Activated naive CD8-positive, alpha-beta T cell (primary cell): Measurements from ENCODE around the gene PFDN4.

ENCODE experiments used
- H3K27ac Mint-ChIP-seq: one replicate; pipeline ENCODE4 v1.8.0; 2021; ENCODE audit warnings: mixed read lengths
- H3K27me3 Mint-ChIP-seq: one replicate; pipeline ENCODE4 v1.8.0; 2021; ENCODE audit warnings: mixed read lengths
- H3K36me3 Mint-ChIP-seq: one replicate; pipeline ENCODE4 v1.8.0; 2021; ENCODE audit warnings: mixed read lengths
- H3K4me1 Mint-ChIP-seq: one replicate; pipeline ENCODE4 v1.8.0; 2021; ENCODE audit warnings: low read depth, mixed read lengths
- H3K4me3 Mint-ChIP-seq: one replicate; pipeline ENCODE4 v1.8.0; 2021; ENCODE audit warnings: mild to moderate bottlenecking, mixed read lengths
- H3K9me3 Mint-ChIP-seq: one replicate; pipeline ENCODE4 v1.8.0; 2021; ENCODE audit warnings: low read depth, mixed read lengths

The PFDN4 gene

DNA sequence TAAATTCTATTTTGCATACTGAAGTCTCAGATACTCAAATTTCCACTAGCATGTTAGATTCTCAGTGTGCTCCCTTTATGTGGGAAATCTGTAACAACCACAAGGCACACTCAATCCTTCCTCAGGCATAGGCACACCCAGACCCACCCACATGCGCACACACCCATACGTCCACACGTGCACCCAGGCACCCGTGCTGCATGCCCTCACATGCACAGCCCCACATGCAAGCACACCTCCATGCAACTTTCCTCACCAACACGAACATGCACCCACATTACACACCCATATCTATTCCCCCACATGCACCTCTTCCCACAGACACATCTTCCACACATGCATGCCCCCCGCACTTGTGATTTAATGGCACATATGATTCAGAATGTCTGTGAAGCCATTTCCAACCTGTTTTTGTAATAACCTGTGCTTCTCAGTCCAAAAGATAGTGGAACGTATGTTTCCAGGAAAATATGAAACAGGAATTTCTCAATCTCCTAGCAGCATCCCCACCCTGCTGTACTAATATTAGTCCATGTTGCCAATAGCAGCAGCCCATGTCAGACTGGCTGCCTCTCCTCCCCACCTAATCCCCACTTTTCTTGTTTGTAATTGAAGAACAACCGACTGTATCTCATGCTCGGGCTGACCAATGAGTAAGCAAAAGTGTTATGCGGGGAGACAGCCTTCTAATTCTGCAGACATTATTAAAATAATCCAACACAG is 22.8 kb upstream of the PFDN4 start:
- no peaks in the 10 kb centered on the region for H3K9me3 Mint-ChIP-seq
- H3K36me3 Mint-ChIP-seq = no peaks in the 10 kb centered on the region
- H3K4me3 Mint-ChIP-seq = no peak overlapping the region
- H3K4me1 Mint-ChIP-seq = no peaks in the 10 kb centered on the region
- peaks cover 11% of the 10 kb centered on the region for H3K27me3 Mint-ChIP-seq
- H3K27ac Mint-ChIP-seq = no peak overlapping the region

DNA sequence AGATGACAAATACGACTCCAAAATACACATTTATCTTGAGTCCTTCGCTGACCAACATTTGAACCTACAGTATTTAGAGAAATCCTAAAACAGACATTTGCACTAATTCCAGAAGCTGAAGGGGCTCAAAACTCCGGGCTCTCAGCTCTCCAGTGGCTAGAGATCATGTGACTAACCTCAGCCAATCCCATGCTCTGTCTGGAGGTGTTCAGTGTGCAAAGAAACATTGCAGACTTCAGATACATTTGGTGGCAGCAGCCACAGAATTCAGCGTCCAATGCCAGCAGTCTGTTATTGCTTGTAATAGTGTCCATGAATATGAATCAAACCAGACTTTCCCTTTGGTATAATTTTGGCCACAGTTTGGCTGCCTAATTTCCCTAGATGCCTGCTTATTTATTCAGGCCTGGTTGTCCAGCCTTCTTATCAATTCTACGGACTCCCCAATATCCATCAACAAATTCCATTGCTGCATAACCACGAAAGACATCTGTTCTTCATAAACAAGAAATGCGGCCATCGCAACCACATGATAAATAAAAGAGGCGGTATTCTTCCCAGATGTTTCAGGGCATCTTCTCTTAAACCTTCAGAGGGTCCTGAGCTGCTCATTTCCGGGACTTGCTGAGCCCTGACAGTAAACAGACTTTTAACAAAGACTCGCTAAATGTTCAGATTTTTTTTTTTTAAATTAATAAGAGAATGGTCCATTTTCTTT is 19.6 kb upstream of the PFDN4 start:
- no peak overlapping the region for H3K4me3 Mint-ChIP-seq
- no peaks in the 10 kb centered on the region for H3K9me3 Mint-ChIP-seq
- H3K27me3 Mint-ChIP-seq = peaks cover 16% of the 10 kb centered on the region
- H3K4me1 Mint-ChIP-seq = no peaks in the 10 kb centered on the region
- H3K36me3 Mint-ChIP-seq = no peaks in the 10 kb centered on the region
- H3K27ac Mint-ChIP-seq = no peak overlapping the region

DNA sequence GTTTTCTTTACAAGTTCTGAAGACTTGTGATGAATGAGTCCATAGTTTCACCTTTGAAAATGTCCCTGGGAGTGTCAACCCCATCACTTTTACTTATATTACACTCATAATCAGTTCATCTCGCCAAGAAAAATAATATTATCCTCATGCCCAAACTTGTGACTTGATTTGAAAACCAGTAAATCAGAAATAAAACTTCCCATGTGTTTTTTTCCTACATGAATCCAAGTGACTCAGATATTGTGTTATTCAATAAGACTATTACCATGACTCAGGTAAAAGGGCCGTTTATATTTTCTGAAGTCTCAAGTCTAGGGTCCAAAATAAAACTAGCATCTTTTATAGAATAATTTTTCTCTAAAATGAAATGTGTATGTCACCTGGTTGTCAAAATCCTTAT is 18.3 kb upstream of the PFDN4 start:
- peaks cover 15% of the 10 kb centered on the region for H3K27me3 Mint-ChIP-seq
- no peaks in the 10 kb centered on the region for H3K4me1 Mint-ChIP-seq
- no peaks in the 10 kb centered on the region for H3K36me3 Mint-ChIP-seq
- H3K27ac Mint-ChIP-seq = no peak overlapping the region
- H3K4me3 Mint-ChIP-seq = no peak overlapping the region
- no peaks in the 10 kb centered on the region for H3K9me3 Mint-ChIP-seq

DNA sequence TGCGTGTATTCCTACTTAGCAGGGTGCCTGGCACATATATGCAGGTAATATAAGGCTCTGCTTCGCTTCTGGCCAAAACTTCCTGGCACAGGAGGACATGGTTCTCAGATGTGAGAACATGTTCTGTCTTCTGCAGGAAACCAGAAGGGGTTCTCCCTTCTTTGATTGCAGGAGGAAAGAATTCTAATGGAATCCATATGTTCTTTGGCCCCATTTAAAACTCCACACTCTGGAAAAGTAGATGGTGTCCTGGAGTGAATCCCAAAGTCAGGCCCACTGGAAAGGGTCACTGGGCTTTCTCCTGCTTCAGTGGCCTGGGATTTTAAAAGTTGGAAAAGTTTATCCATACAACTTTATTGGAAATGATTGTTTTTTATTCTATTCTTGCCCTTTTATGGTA is 17.7 kb upstream of the PFDN4 start:
- H3K36me3 Mint-ChIP-seq = no peaks in the 10 kb centered on the region
- no peak overlapping the region for H3K4me3 Mint-ChIP-seq
- no peaks in the 10 kb centered on the region for H3K4me1 Mint-ChIP-seq
- peaks cover 9% of the 10 kb centered on the region for H3K27me3 Mint-ChIP-seq
- H3K27ac Mint-ChIP-seq = no peak overlapping the region
- H3K9me3 Mint-ChIP-seq = no peaks in the 10 kb centered on the region

DNA sequence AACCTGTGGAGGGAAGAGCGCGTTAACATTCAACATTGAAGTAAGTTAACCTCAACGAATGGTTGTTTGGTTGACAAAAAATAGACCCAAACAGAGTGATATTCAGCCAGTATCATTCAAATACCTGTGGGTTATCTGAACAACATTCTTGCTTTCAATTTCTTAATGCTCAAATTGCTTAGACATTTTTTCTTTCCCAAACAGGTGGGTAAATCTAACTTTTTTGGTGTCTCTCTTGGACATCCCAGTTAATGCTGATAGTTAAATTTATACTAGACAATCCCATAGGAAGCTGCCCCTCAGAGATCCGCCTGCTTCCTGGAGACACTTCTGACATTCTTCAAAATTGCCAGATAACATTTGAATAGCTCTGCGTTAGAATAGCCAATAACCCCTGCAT is 14.1 kb upstream of the PFDN4 start:
- Mint-ChIP-seq H3K36me3 (no peaks in the 10 kb centered on the region), H3K4me3 (no peak overlapping the region), H3K4me1 (peaks cover 2% of the 10 kb centered on the region), H3K9me3 (no peaks in the 10 kb centered on the region), H3K27me3 (peaks cover 9% of the 10 kb centered on the region), H3K27ac (no peak overlapping the region)

DNA sequence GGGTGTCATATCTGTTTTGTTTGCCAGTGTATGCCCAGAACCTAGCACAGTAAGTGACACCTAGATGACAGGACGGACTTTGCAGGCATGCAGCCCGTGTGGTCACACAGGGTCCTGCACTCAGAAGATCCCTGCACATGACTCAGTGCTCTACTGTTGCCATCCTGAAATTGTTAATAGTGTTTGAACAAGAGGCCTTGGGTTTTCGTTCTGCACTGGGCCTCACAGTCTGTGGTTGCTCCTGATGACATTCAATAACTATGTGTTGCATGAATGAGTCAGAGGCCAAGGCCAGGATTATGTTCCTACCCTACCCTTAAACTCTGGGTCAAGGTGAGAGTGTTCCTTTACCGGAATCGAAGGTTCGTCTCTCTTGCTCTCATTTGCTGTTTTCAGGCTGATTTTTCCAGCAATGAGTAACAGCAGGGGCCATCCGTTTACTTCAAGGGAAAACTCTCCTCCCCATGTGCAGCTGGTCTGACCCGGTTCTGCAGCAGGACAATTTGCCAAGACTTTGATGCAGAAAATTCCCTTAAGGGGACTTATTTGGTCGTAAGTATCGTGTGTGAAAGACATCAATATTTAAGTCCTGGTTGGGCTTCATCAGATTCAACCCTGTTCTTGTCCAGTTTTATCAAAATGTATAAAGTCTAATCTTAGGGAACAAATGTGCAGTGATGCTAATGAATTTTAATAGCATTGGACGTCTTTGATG is 13.0 kb upstream of the PFDN4 start:
- Mint-ChIP-seq H3K36me3 (no peaks in the 10 kb centered on the region), H3K4me3 (no peak overlapping the region), H3K27ac (no peak overlapping the region), H3K4me1 (peaks cover 2% of the 10 kb centered on the region), H3K27me3 (peaks cover 9% of the 10 kb centered on the region), H3K9me3 (no peaks in the 10 kb centered on the region)

DNA sequence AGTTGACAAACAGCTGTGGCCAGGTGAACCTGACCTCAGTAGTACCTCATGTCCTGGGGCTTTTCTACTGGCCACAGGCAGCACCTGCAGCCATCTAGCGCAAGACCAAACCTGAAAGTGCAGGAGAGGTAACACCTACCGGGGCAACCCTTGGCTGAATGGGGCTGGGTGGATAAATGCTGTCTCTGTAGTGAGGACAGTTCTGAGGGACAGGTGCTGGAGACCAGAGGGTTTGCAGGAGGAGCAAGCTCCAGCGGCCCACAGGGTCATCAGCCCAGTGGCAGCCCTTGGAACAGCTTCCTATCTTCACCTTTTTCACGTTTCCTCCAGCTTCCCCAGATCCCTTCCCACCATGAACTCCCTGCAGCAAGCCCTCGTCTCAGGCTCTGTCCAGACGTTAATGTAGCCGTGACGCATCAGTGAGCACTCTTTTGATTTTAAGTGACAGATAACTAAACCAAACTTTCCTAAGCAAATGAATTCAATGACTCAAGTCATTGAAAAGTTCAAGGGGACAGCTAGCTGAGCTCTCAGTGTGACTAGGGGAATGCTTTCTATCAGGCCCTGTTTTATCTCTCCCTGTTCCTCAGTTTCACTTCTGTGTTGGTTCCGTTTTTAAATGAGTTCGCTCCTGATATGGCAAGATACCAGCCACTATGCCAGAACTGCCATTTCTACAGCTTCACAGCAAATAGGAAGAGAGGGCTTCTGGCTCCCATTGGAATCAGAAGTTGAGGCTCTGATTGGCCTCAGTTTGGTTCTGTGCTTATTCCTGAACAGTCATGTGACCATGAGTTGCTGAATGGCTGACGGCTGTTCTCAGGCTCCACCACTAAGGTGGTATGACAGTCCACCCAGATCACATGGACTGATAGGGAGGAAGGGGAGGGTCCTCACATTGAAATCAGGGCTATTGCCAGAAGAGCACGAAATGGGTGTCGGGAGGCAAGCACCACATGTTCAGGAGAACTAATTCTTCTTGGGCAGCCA is 12.1 kb upstream of the PFDN4 start:
- Mint-ChIP-seq H3K4me1 (peaks cover 2% of the 10 kb centered on the region), H3K9me3 (no peaks in the 10 kb centered on the region), H3K27ac (no peak overlapping the region), H3K27me3 (peaks cover 9% of the 10 kb centered on the region), H3K36me3 (no peaks in the 10 kb centered on the region), H3K4me3 (no peak overlapping the region)

DNA sequence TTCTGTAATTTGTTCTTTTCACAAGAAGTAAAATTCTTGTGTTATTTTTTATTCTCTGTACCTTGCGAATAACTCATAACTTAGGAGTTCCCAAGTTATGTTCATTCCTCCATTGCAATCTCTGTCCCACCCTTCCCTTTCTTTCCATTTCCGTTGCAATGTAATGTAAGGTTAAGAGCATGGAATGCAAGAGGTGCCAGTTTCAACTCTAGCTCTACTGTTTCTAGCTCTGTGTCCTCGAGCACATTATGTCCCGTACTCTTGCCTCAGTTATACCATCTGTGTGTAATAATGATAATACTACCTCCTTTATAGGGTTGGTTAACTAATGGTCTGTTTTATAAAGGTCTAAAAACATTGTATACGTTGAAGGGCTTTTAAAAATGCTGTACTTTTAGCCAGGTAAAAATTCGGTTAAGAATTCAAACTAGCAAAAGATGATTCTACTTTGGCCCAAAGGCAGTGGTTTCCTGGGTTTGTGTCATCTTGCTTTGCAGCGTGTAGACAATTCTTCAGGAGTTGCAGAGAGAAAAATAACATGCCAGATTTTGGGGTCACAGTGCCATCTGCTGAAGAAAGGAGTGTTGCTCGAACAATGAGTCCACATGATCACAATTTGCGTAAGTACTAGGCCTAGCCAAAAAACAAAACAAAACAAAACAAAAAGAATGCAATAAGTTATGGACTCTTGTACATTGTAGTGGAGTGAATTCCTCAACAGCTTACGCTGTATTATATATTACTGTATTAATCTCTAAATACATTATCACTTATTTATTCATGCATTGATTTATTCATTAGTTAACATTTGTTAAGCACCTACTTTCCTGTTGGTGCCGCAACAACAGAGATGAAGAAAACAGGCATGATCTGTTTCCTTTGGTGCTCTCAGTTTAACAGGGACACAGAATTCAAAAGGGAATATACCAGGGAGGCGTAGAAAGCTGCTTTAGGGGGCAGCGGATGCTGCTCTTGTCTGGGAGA is 10.0 kb upstream of the PFDN4 start:
- Mint-ChIP-seq H3K4me3 (no peak overlapping the region), H3K27ac (no peak overlapping the region), H3K4me1 (peaks cover 2% of the 10 kb centered on the region), H3K9me3 (no peaks in the 10 kb centered on the region), H3K27me3 (no peaks in the 10 kb centered on the region), H3K36me3 (no peaks in the 10 kb centered on the region)

DNA sequence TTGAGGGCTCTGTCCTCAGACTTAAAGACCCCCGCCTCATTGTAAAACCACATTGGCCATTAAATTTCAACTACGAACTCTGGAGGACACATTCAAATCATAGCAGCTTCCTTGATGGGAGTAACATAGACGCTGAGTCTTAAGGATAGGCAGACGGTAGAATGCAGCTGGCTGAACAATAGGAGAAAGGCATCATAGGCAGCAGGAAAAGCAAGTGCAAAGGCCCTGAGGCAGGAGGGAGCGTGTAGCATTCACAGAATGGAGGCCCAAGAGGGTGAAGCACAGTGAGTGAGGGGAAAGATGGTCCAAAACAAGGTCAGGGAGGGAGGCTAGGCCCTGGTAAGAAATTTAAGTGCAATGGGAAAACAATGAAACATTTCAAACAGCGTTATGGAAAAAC is 8.6 kb upstream of the PFDN4 start:
- H3K27me3 Mint-ChIP-seq = no peaks in the 10 kb centered on the region
- peaks cover 2% of the 10 kb centered on the region for H3K4me1 Mint-ChIP-seq
- H3K9me3 Mint-ChIP-seq = no peaks in the 10 kb centered on the region
- H3K36me3 Mint-ChIP-seq = no peaks in the 10 kb centered on the region
- H3K4me3 Mint-ChIP-seq = no peak overlapping the region
- no peak overlapping the region for H3K27ac Mint-ChIP-seq

DNA sequence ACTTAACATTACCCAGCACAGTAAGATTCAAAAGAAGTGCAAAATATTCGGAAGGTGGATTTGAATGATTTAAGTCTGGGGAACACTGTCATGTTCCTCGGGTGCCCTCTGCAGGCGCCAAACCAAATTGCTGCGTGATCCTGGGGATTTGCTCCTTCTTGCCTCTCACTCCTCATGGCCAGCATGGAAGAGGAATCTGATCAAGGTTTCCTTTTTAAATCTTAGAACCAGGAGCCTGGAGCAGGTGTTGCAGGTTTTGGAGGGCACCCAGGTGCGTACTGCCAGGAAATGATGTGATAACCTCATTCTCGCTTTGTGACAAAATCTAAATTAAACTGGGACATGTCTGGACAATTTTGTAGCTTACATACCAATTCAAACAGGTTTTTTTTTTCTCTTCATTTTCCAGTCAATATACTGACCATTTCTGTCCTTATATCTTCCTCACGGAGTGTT is 8.1 kb upstream of the PFDN4 start:
- H3K4me3 Mint-ChIP-seq = no peak overlapping the region
- H3K27ac Mint-ChIP-seq = no peak overlapping the region
- H3K27me3 Mint-ChIP-seq = no peaks in the 10 kb centered on the region
- H3K36me3 Mint-ChIP-seq = no peaks in the 10 kb centered on the region
- peaks cover 2% of the 10 kb centered on the region for H3K4me1 Mint-ChIP-seq
- no peaks in the 10 kb centered on the region for H3K9me3 Mint-ChIP-seq

DNA sequence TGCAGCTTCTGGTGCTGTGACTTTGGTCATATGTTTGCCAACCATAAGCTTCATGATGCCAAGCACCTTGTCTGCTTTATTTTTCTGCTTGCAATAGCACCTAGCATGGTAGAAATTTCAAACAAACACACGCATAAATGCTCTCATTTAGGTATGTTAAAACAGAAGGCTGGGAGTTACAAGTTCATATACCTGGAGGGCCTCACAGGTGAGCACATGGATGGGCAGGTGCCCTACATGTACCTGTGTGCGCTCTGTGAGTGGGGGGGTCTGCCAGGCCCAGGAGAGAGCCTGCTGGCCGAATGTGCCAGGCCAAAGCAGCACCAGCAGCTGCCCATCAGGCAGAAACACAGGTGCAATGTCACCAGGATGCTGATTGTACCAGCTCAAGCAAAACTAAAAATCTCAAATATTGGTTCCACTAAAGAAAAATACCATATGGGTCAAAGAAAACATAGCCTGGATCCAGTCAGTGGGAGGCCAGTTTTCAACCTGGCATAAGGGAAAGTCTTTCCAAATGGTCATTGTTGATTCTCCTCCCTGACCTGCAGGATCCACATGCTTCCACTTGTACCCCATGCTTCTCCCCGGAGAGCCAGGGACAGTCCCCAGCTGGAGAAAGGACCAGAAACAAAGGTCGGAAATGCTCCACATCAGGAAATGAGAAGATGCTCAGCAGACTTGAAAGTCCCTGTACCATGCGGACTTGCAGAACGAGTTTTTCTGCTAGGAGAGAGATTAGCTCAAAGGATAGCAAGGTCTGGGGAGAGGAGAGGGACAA is 7.2 kb upstream of the PFDN4 start:
- no peaks in the 10 kb centered on the region for H3K27me3 Mint-ChIP-seq
- no peaks in the 10 kb centered on the region for H3K9me3 Mint-ChIP-seq
- no peak overlapping the region for H3K4me3 Mint-ChIP-seq
- no peaks in the 10 kb centered on the region for H3K36me3 Mint-ChIP-seq
- H3K27ac Mint-ChIP-seq = no peak overlapping the region
- H3K4me1 Mint-ChIP-seq = peaks cover 2% of the 10 kb centered on the region

DNA sequence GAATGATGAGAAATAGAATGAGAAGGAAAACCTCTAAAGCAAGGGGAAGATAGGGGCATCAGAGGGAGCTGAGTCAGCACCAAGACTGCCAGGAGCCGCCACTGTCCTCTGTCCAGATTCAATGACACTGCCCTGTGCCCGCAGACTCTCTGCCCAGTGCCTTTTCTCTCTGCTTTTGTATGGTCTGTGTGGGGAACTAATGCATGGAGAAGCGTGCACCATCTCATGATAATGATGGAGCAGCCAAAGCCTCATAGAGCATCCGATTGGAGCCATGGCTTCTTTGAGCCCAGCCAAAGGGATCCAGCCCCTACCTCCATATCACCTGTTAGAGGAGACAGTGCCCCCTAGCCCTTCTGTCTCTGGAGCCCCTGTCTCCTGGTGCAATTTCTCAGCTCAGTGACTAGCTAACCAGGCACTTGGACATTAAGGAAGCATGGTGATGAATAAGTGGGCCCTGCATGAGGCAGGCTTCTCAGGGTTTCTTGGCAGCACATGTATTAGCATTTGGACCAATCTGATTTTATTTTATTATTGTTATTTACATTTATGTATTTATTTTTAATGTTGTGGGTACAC is 6.5 kb upstream of the PFDN4 start:
- no peak overlapping the region for H3K27ac Mint-ChIP-seq
- H3K27me3 Mint-ChIP-seq = no peaks in the 10 kb centered on the region
- H3K36me3 Mint-ChIP-seq = no peaks in the 10 kb centered on the region
- H3K9me3 Mint-ChIP-seq = no peaks in the 10 kb centered on the region
- H3K4me3 Mint-ChIP-seq = no peak overlapping the region
- peaks cover 4% of the 10 kb centered on the region for H3K4me1 Mint-ChIP-seq

DNA sequence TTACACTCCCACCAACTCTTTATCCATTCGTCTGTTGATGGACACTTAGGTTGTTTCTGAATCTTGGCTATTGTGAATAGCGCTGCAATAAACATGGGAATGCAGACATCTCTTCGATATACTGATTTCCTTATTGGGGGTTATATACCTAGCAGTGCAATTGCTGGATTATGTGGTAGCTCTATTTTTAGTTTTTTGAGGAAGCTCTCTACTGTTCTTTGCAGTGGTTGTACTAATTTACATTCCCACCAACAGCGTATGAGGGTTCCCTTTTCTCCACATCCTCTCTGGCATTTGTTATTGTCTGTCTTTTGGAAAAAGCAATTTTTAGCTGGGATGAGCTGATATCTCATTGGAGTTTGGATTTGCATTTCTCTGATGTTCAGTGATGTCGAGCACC is 4.6 kb upstream of the PFDN4 start:
- Mint-ChIP-seq H3K9me3 (no peaks in the 10 kb centered on the region), H3K27ac (no peak overlapping the region), H3K36me3 (no peaks in the 10 kb centered on the region), H3K27me3 (no peaks in the 10 kb centered on the region), H3K4me1 (peaks cover 3% of the 10 kb centered on the region), H3K4me3 (no peak overlapping the region)
